ENCODE data around the gene KCNA3.
A peak's percentile ranks its signal among the peaks of the same experiment; 100 is the strongest.

GRCh38 chr1:110686188-110686587 lies 11.4 kb upstream of the KCNA3 start:
- TF ChIP-seq CTCF (IDR thresholded peaks at IDR 0.05; ENCODE audit: low read depth, low read length) (peak; percentile 32), EZH2phosphoT487 (IDR thresholded peaks at IDR 0.05; ENCODE audit: low read depth) (no peak)
